SK-N-SH (cell line): Measurements from ENCODE around the gene BSX. TPM values are rescaled to one million over a fixed set of nuclear protein-coding genes. Genes with fewer than 3 reads are reported as not detected.

Experiments used
- CTCF ChIA-PET: fragments of 300-600, 350-600 bp; formaldehyde crosslinking; extraction: SDS; loops from one replicate; lab custom pipeline; 2021; lab: Yijun Ruan, JAX
- POLR2A ChIA-PET: fragments of 350-600 bp; sonication (Branson Sonifier 250); formaldehyde crosslinking; extraction: SDS; loops from one replicate; lab custom pipeline; 2020; ENCODE audit warnings: antibody characterized with exemption, inconsistent platforms; lab: Yijun Ruan, JAX
- DNase-seq: peaks from one replicate; pipeline ENCODE4 v3.0.0; 2012
- H2AFZ ChIP-seq: fragments of 200-600 bp; sonication (generic); 2 replicates; pipeline ENCODE4 v1.8.1; 2016; ENCODE audit warnings: antibody characterized with exemption, mild to moderate bottlenecking, low read depth
- H3F3A ChIP-seq: fragments of 200-600 bp; sonication (generic); replicated peaks from 2 replicates; pipeline ENCODE3; 2016; ENCODE audit warnings: antibody characterized with exemption, mild to moderate bottlenecking; ENCODE audit not compliant: insufficient read depth
- H3K27ac ChIP-seq, 2 experiments: fragments of 200-500 bp in 1 of 2; fragments of 200-600 bp in 1 of 2; sonication (Bioruptor generic) in 1 of 2; sonication (generic), shearing (Covaris generic) in 1 of 2; 2 replicates each; pipeline versions ENCODE4 v1.5.1 to v1.6.1; 2014 to 2016; ENCODE audit warnings: low read depth in 2 of 2, inconsistent platforms in 1 of 2, low read length in 1 of 2, mild to moderate bottlenecking in 1 of 2, mixed read lengths in 1 of 2
- H3K27me3 ChIP-seq: fragments of 200-600 bp; sonication (generic), shearing (Covaris generic); 2 replicates; pipeline ENCODE4 v1.6.1; 2016; ENCODE audit warnings: mixed run types; ENCODE audit not compliant: insufficient read depth
- H3K36me3 ChIP-seq, 2 experiments: fragments of 200-500 bp in 1 of 2; fragments of 200-600 bp in 1 of 2; sonication (Bioruptor generic) in 1 of 2; sonication (generic) in 1 of 2; replicated peaks in 1 of 2; 2 replicates each; pipeline versions ENCODE3 to v1.5.1; 2014 to 2016; ENCODE audit warnings: low read length in 1 of 2, mild to moderate bottlenecking in 1 of 2; ENCODE audit not compliant: insufficient read depth in 2 of 2, control insufficient read depth in 1 of 2
- H3K4me1 ChIP-seq, 2 experiments: fragments of 200-500 bp in 1 of 2; fragments of 200-600 bp in 1 of 2; sonication (Bioruptor generic) in 1 of 2; sonication (generic), shearing (Covaris generic) in 1 of 2; 2 replicates each; pipeline versions ENCODE4 v1.5.1 to v1.6.1; 2014 to 2016; ENCODE audit warnings: low read depth in 1 of 2, low read length in 1 of 2, mixed run types in 1 of 2; ENCODE audit not compliant: insufficient read depth in 2 of 2, control insufficient read depth in 1 of 2
- H3K4me2 ChIP-seq: fragments of 200-600 bp; sonication (generic), shearing (Covaris generic); 2 replicates; pipeline ENCODE4 v1.6.1; 2017; ENCODE audit warnings: mixed run types
- H3K4me3 ChIP-seq, 2 experiments: fragments of 200-500 bp in 1 of 2; fragments of 200-600 bp in 1 of 2; sonication (Bioruptor generic) in 1 of 2; sonication (generic), shearing (Covaris generic) in 1 of 2; 2 replicates each; pipeline versions ENCODE4 v1.5.1 to v1.8.1; 2014 to 2016; ENCODE audit warnings: low read depth in 2 of 2, inconsistent platforms in 1 of 2, low read length in 1 of 2, mild to moderate bottlenecking in 1 of 2, mixed read lengths in 1 of 2, moderate library complexity in 1 of 2
- H3K79me2 ChIP-seq: fragments of 200-600 bp; sonication (generic); 2 replicates; pipeline ENCODE4 v1.8.1; 2017; ENCODE audit warnings: mild to moderate bottlenecking; ENCODE audit not compliant: insufficient read depth
- H3K9ac ChIP-seq: fragments of 200-600 bp; sonication (generic); 2 replicates; pipeline ENCODE4 v1.6.1; 2017; ENCODE audit warnings: mixed run types
- H3K9me2 ChIP-seq: fragments of 200-600 bp; sonication (generic); 2 replicates; pipeline ENCODE4 v1.6.1; 2017; ENCODE audit warnings: mixed run types
- H3K9me3 ChIP-seq: fragments of 200-600 bp; sonication (generic); 2 replicates; pipeline ENCODE4 v1.6.1; 2017; ENCODE audit warnings: mixed run types, mild to moderate bottlenecking, moderate library complexity
- H4K20me1 ChIP-seq: fragments of 200-600 bp; sonication (generic); 2 replicates; pipeline ENCODE4 v1.6.1; 2017; ENCODE audit warnings: mild to moderate bottlenecking, mixed run types; ENCODE audit not compliant: insufficient read depth
- CHD2 ChIP-seq: fragments of 150-350 bp; IDR thresholded peaks from 2 replicates; pipeline ENCODE4 v1.6.1; 2018; ENCODE audit warnings: low read length; ENCODE audit not compliant: partially characterized antibody
- CTCF ChIP-seq: fragments of 200-600 bp; sonication (generic); IDR thresholded peaks from 2 replicates; pipeline ENCODE4 v1.6.1; 2017; ENCODE audit warnings: antibody characterized with exemption, mild to moderate bottlenecking, moderate library complexity
- ELF1 ChIP-seq: IDR thresholded peaks from 2 replicates; pipeline ENCODE4 v1.4.0; 2012
- EP300 ChIP-seq, 2 experiments: IDR thresholded peaks; 2 replicates each; pipeline versions ENCODE4 v1.4.0 to v1.6.1; 2012; ENCODE audit warnings: borderline replicate concordance in 1 of 2, low read depth in 1 of 2, low read length in 1 of 2
- EZH2phosphoT487 ChIP-seq: fragments of 200-600 bp; sonication (generic); IDR thresholded peaks from 2 replicates; pipeline ENCODE4 v1.6.1; 2017; ENCODE audit warnings: low read depth, mixed run types, mild to moderate bottlenecking, antibody characterized with exemption, moderate library complexity, borderline replicate concordance
- FOSL2 ChIP-seq: IDR thresholded peaks from 2 replicates; pipeline ENCODE4 v1.4.0; 2012; ENCODE audit warnings: low read depth, mild to moderate bottlenecking, moderate library complexity, borderline replicate concordance
- FOXJ3 ChIP-seq: sonication (generic); formaldehyde crosslinking; IDR thresholded peaks from 2 replicates; pipeline ENCODE4 v1.5.1; 2020; ENCODE audit warnings: mild to moderate bottlenecking, missing genetic modification reagents
- FOXM1 ChIP-seq: IDR thresholded peaks from 2 replicates; pipeline ENCODE4 v1.4.0; 2012; ENCODE audit warnings: low read depth, mild to moderate bottlenecking
- GATA2 ChIP-seq: sonication (generic); formaldehyde crosslinking; IDR thresholded peaks from 2 replicates; pipeline ENCODE4 v1.5.0; 2020; ENCODE audit warnings: mild to moderate bottlenecking, missing genetic modification reagents
- JUND ChIP-seq: IDR thresholded peaks from 2 replicates; pipeline ENCODE4 v1.4.0; 2012
- MAX ChIP-seq: IDR thresholded peaks from 2 replicates; pipeline ENCODE4 v1.4.0; 2012; ENCODE audit warnings: low read depth
- NRF1 ChIP-seq: IDR thresholded peaks from 2 replicates; pipeline ENCODE4 v1.6.1; 2012; ENCODE audit warnings: low read depth, mild to moderate bottlenecking, low read length
- PBX3 ChIP-seq: IDR thresholded peaks from 2 replicates; pipeline ENCODE4; 2012
- RCOR1 ChIP-seq: fragments of 150-350 bp; IDR thresholded peaks from 2 replicates; pipeline ENCODE4 v1.6.1; 2017; ENCODE audit warnings: antibody characterized with exemption, low read length
- RFX5 ChIP-seq: IDR thresholded peaks from 2 replicates; pipeline ENCODE4 v1.6.1; 2012; ENCODE audit warnings: mild to moderate bottlenecking, improper control_type of control experiment, low read length
- TAF1 ChIP-seq: IDR thresholded peaks from 2 replicates; pipeline ENCODE4 v1.6.1; 2012; ENCODE audit warnings: low read depth, mild to moderate bottlenecking, low read length, moderate library complexity, borderline replicate concordance
- TEAD4 ChIP-seq: IDR thresholded peaks from 2 replicates; pipeline ENCODE4 v1.4.0; 2012; ENCODE audit warnings: mild to moderate bottlenecking, borderline replicate concordance; ENCODE audit not compliant: insufficient read depth
- USF1 ChIP-seq: IDR thresholded peaks from 2 replicates; pipeline ENCODE4 v1.4.0; 2012; ENCODE audit warnings: low read depth, borderline replicate concordance
- YY1 ChIP-seq: IDR thresholded peaks from 2 replicates; pipeline ENCODE4 v1.4.0; 2012; ENCODE audit warnings: low read depth, mild to moderate bottlenecking
- WGBS: methylation state at CpG from one replicate; pipeline ENCODE4 v1.1.6; 2017; ENCODE audit warnings: low lambda C conversion rate; 5-methylcytosine and 5-hydroxymethylcytosine counted together
- polyA plus RNA-seq, 3 experiments: library from polyadenylated mRNA; depleted of rRNA; stranded (reverse); fragments of >200 nt; gene quantifications; 2 replicates each; pipeline ENCODE4 v1.2.3, GENCODE V29; 2012
- TF ChIP-seq, protein P1 (sequence below): fragments of 150-350 bp; IDR thresholded peaks from 2 replicates; pipeline ENCODE4 v1.6.1; 2017; ENCODE audit warnings: antibody characterized with exemption, low read length, low read depth, borderline replicate concordance
- TF ChIP-seq, protein P2 (sequence below): IDR thresholded peaks from 2 replicates; pipeline ENCODE4 v1.4.0; 2012; ENCODE audit warnings: low read depth, borderline replicate concordance

Gene BSX
- polyA plus RNA-seq, 1 of the 3 experiments (the other 2 are of a cell fraction), result 0.16 TPM

- Histone ChIP-seq H2AFZ (no peak overlapping the region), H3K27me3 (peaks cover 11% of the 10 kb centered on the region; the same call in 1 of the 2 replicates), H3K36me3 (no peaks in the 10 kb centered on the region), H3F3A (no peaks in the 10 kb centered on the region), H3K4me1 (no peaks in the 10 kb centered on the region), H4K20me1 (no peaks in the 10 kb centered on the region), H3K9me3 (no peaks in the 10 kb centered on the region), H3K9ac (no peak overlapping the region), H3K27ac (no peak overlapping the region), H3K4me2 (no peak overlapping the region), H3K4me3 (no peak overlapping the region), H3K79me2 (no peaks in the 10 kb centered on the region), H3K9me2 (no peaks in the 10 kb centered on the region)
- CTCF ChIA-PET, result interaction anchor here (1.2 to 1.6 kb wide), 5 partner anchors 9 to 148 kb away, joined by 3 to 8 read pairs (median 5); no protein-coding TSS in a partner anchor
- DNase-seq, result no peak
- no peak for TF ChIP-seq CTCF
- TF ChIP-seq TEAD4, result no peak
- no peak for TF ChIP-seq CHD2
- no peak for TF ChIP-seq FOSL2
- TF ChIP-seq YY1, result no peak
- POLR2A ChIA-PET, result no interaction called here
- WGBS, result 64% methylated on average over 4 of the region's 4 CpGs
Measured at GRCh38 chr11:123011510-123011909, 29.9 kb upstream of the BSX start.

DNA sequence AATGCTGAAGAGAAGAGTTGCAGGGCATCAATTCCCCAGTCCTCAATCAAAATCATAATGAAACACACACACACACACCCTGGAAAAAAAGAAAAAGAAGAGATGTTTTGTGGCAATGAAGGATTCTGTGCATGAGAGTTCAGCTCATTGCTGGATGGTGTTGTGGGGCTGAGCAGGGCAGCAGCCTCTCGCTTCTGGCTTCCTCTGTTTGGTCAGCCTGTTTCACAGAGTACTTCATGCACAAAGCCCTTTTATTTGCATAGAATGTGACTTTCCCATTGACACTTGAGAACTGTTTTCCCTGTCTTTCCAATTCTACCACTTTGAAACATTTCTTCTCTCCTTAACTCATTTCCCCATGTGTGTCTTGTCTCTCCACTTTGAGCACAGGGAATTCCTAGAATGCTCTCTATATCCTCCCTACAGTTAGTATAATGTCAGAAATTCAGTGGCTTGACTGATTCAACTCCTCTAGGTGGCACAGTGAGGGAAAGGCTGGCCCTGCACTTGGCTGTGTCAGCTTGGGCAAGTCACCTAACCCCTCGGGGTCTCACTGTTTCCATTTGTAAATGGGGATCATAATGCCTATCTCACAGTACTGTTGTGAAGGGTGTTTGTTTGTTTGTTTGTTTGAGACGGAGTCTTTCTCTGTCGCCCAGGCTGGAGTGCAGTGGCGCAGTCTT is 25.4 kb upstream of the BSX start:
- DNase-seq, result no peak
- CTCF ChIA-PET, result interaction anchor here (1.3 kb wide), 1 partner anchor 9 kb away, joined by 3 read pairs; no protein-coding TSS in a partner anchor
- 78% methylated on average over 5 of the region's 5 CpGs for WGBS
- TF ChIP-seq FOXM1 (no peak), GATA2 (CRISPR knock-in tag) (no peak), RCOR1 (no peak), EP300 (IDR thresholded peaks at IDR 0.05; ENCODE audit: borderline replicate concordance in 1 of 2, low read depth in 1 of 2, low read length in 1 of 2) (no peak), PBX3 (no peak), FOXJ3 (CRISPR knock-in tag) (no peak), RFX5 (no peak), NRF1 (no peak), MAX (no peak), USF1 (no peak), EZH2phosphoT487 (no peak), ELF1 (no peak), JUND (no peak), TAF1 (no peak)
- TF ChIP-seq, protein P1, sequence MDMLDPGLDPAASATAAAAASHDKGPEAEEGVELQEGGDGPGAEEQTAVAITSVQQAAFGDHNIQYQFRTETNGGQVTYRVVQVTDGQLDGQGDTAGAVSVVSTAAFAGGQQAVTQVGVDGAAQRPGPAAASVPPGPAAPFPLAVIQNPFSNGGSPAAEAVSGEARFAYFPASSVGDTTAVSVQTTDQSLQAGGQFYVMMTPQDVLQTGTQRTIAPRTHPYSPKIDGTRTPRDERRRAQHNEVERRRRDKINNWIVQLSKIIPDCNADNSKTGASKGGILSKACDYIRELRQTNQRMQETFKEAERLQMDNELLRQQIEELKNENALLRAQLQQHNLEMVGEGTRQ, result no peak
- TF ChIP-seq, protein P2, sequence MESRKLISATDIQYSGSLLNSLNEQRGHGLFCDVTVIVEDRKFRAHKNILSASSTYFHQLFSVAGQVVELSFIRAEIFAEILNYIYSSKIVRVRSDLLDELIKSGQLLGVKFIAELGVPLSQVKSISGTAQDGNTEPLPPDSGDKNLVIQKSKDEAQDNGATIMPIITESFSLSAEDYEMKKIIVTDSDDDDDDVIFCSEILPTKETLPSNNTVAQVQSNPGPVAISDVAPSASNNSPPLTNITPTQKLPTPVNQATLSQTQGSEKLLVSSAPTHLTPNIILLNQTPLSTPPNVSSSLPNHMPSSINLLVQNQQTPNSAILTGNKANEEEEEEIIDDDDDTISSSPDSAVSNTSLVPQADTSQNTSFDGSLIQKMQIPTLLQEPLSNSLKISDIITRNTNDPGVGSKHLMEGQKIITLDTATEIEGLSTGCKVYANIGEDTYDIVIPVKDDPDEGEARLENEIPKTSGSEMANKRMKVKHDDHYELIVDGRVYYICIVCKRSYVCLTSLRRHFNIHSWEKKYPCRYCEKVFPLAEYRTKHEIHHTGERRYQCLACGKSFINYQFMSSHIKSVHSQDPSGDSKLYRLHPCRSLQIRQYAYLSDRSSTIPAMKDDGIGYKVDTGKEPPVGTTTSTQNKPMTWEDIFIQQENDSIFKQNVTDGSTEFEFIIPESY, result no peak

More for the DNA sequence above, 25.4 kb upstream of the BSX start:
- Histone ChIP-seq H3K9me3 (no peaks in the 10 kb centered on the region), H3F3A (no peaks in the 10 kb centered on the region), H3K27ac (no peak overlapping the region), H4K20me1 (no peaks in the 10 kb centered on the region), H2AFZ (no peak overlapping the region), H3K4me1 (no peaks in the 10 kb centered on the region), H3K36me3 (no peaks in the 10 kb centered on the region), H3K27me3 (no peaks in the 10 kb centered on the region), H3K4me3 (no peak overlapping the region), H3K9ac (no peak overlapping the region), H3K9me2 (no peaks in the 10 kb centered on the region), H3K4me2 (no peak overlapping the region), H3K79me2 (no peaks in the 10 kb centered on the region)
- POLR2A ChIA-PET, result no interaction called here
